Measurements from ENCODE around the gene CLDN5.

DNA sequence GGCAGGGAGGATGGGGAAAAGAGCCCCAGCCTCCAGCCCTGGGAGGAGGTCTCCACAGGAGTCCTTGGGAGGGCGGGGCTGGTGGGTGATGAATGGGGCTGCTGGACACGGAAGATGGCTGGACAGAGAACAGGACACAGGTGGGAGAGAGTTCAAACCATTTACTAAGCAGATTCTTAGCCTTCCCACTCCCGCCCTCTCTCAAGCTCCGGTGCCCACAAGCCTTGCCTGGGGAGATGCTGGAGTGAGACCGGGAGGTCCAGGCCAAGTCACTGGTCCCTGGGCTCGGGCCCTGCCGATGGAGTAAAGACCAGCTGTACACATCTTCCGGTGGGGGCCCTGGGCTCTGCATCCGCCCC lies 1.4 kb downstream of the CLDN5 start:
- no peak for TF ChIP-seq EZH2 (IDR thresholded peaks at IDR 0.05; ENCODE audit: borderline replicate concordance, insufficient read depth, low read length, poor library complexity, severe bottlenecking)
- TF ChIP-seq, protein P1, sequence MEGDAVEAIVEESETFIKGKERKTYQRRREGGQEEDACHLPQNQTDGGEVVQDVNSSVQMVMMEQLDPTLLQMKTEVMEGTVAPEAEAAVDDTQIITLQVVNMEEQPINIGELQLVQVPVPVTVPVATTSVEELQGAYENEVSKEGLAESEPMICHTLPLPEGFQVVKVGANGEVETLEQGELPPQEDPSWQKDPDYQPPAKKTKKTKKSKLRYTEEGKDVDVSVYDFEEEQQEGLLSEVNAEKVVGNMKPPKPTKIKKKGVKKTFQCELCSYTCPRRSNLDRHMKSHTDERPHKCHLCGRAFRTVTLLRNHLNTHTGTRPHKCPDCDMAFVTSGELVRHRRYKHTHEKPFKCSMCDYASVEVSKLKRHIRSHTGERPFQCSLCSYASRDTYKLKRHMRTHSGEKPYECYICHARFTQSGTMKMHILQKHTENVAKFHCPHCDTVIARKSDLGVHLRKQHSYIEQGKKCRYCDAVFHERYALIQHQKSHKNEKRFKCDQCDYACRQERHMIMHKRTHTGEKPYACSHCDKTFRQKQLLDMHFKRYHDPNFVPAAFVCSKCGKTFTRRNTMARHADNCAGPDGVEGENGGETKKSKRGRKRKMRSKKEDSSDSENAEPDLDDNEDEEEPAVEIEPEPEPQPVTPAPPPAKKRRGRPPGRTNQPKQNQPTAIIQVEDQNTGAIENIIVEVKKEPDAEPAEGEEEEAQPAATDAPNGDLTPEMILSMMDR (IDR thresholded peaks at IDR 0.05; ENCODE audit: poor library complexity, severe bottlenecking), result no peak
- TF ChIP-seq SMC3 (conservative IDR thresholded peaks at IDR 0.05; ENCODE audit: poor library complexity), result no peak
- TF ChIP-seq, protein P2, sequence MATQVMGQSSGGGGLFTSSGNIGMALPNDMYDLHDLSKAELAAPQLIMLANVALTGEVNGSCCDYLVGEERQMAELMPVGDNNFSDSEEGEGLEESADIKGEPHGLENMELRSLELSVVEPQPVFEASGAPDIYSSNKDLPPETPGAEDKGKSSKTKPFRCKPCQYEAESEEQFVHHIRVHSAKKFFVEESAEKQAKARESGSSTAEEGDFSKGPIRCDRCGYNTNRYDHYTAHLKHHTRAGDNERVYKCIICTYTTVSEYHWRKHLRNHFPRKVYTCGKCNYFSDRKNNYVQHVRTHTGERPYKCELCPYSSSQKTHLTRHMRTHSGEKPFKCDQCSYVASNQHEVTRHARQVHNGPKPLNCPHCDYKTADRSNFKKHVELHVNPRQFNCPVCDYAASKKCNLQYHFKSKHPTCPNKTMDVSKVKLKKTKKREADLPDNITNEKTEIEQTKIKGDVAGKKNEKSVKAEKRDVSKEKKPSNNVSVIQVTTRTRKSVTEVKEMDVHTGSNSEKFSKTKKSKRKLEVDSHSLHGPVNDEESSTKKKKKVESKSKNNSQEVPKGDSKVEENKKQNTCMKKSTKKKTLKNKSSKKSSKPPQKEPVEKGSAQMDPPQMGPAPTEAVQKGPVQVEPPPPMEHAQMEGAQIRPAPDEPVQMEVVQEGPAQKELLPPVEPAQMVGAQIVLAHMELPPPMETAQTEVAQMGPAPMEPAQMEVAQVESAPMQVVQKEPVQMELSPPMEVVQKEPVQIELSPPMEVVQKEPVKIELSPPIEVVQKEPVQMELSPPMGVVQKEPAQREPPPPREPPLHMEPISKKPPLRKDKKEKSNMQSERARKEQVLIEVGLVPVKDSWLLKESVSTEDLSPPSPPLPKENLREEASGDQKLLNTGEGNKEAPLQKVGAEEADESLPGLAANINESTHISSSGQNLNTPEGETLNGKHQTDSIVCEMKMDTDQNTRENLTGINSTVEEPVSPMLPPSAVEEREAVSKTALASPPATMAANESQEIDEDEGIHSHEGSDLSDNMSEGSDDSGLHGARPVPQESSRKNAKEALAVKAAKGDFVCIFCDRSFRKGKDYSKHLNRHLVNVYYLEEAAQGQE (IDR thresholded peaks at IDR 0.05; ENCODE audit: borderline replicate concordance), result no peak
- TF ChIP-seq RAD21 (conservative IDR thresholded peaks at IDR 0.05), result no peak
- TF ChIP-seq EP300 (conservative IDR thresholded peaks at IDR 0.05; ENCODE audit: poor library complexity, severe bottlenecking), result no peak
- no peak for TF ChIP-seq TAF1 (IDR thresholded peaks at IDR 0.05; ENCODE audit: low read depth)
- TF ChIP-seq POLR2AphosphoS5 (IDR thresholded peaks at IDR 0.05), result no peak
